SK-N-SH (cell line): Measurements from ENCODE around the gene PLD1. TPM values are rescaled to one million over a fixed set of nuclear protein-coding genes. Genes with fewer than 3 reads are reported as not detected.

Source experiments
- CTCF ChIA-PET: fragments of 300-600, 350-600 bp; formaldehyde crosslinking; extraction: SDS; loops from one replicate; lab custom pipeline; 2021; lab: Yijun Ruan, JAX
- POLR2A ChIA-PET: fragments of 350-600 bp; sonication (Branson Sonifier 250); formaldehyde crosslinking; extraction: SDS; loops from one replicate; lab custom pipeline; 2020; ENCODE audit warnings: antibody characterized with exemption, inconsistent platforms; lab: Yijun Ruan, JAX
- DNase-seq: peaks from one replicate; pipeline ENCODE4 v3.0.0; 2012
- H2AFZ ChIP-seq: fragments of 200-600 bp; sonication (generic); 2 replicates; pipeline ENCODE4 v1.8.1; 2016; ENCODE audit warnings: antibody characterized with exemption, mild to moderate bottlenecking, low read depth
- H3F3A ChIP-seq: fragments of 200-600 bp; sonication (generic); replicated peaks from 2 replicates; pipeline ENCODE3; 2016; ENCODE audit warnings: antibody characterized with exemption, mild to moderate bottlenecking; ENCODE audit not compliant: insufficient read depth
- H3K27ac ChIP-seq, 2 experiments: fragments of 200-500 bp in 1 of 2; fragments of 200-600 bp in 1 of 2; sonication (Bioruptor generic) in 1 of 2; sonication (generic), shearing (Covaris generic) in 1 of 2; 2 replicates each; pipeline versions ENCODE4 v1.5.1 to v1.6.1; 2014 to 2016; ENCODE audit warnings: low read depth in 2 of 2, inconsistent platforms in 1 of 2, low read length in 1 of 2, mild to moderate bottlenecking in 1 of 2, mixed read lengths in 1 of 2
- H3K27me3 ChIP-seq: fragments of 200-600 bp; sonication (generic), shearing (Covaris generic); 2 replicates; pipeline ENCODE4 v1.6.1; 2016; ENCODE audit warnings: mixed run types; ENCODE audit not compliant: insufficient read depth
- H3K36me3 ChIP-seq, 2 experiments: fragments of 200-500 bp in 1 of 2; fragments of 200-600 bp in 1 of 2; sonication (Bioruptor generic) in 1 of 2; sonication (generic) in 1 of 2; replicated peaks in 1 of 2; 2 replicates each; pipeline versions ENCODE3 to v1.5.1; 2014 to 2016; ENCODE audit warnings: low read length in 1 of 2, mild to moderate bottlenecking in 1 of 2; ENCODE audit not compliant: insufficient read depth in 2 of 2, control insufficient read depth in 1 of 2
- H3K4me1 ChIP-seq, 2 experiments: fragments of 200-500 bp in 1 of 2; fragments of 200-600 bp in 1 of 2; sonication (Bioruptor generic) in 1 of 2; sonication (generic), shearing (Covaris generic) in 1 of 2; 2 replicates each; pipeline versions ENCODE4 v1.5.1 to v1.6.1; 2014 to 2016; ENCODE audit warnings: low read depth in 1 of 2, low read length in 1 of 2, mixed run types in 1 of 2; ENCODE audit not compliant: insufficient read depth in 2 of 2, control insufficient read depth in 1 of 2
- H3K4me2 ChIP-seq: fragments of 200-600 bp; sonication (generic), shearing (Covaris generic); 2 replicates; pipeline ENCODE4 v1.6.1; 2017; ENCODE audit warnings: mixed run types
- H3K4me3 ChIP-seq, 2 experiments: fragments of 200-500 bp in 1 of 2; fragments of 200-600 bp in 1 of 2; sonication (Bioruptor generic) in 1 of 2; sonication (generic), shearing (Covaris generic) in 1 of 2; 2 replicates each; pipeline versions ENCODE4 v1.5.1 to v1.8.1; 2014 to 2016; ENCODE audit warnings: low read depth in 2 of 2, inconsistent platforms in 1 of 2, low read length in 1 of 2, mild to moderate bottlenecking in 1 of 2, mixed read lengths in 1 of 2, moderate library complexity in 1 of 2
- H3K79me2 ChIP-seq: fragments of 200-600 bp; sonication (generic); 2 replicates; pipeline ENCODE4 v1.8.1; 2017; ENCODE audit warnings: mild to moderate bottlenecking; ENCODE audit not compliant: insufficient read depth
- H3K9ac ChIP-seq: fragments of 200-600 bp; sonication (generic); 2 replicates; pipeline ENCODE4 v1.6.1; 2017; ENCODE audit warnings: mixed run types
- H3K9me2 ChIP-seq: fragments of 200-600 bp; sonication (generic); 2 replicates; pipeline ENCODE4 v1.6.1; 2017; ENCODE audit warnings: mixed run types
- H3K9me3 ChIP-seq: fragments of 200-600 bp; sonication (generic); 2 replicates; pipeline ENCODE4 v1.6.1; 2017; ENCODE audit warnings: mixed run types, mild to moderate bottlenecking, moderate library complexity
- H4K20me1 ChIP-seq: fragments of 200-600 bp; sonication (generic); 2 replicates; pipeline ENCODE4 v1.6.1; 2017; ENCODE audit warnings: mild to moderate bottlenecking, mixed run types; ENCODE audit not compliant: insufficient read depth
- CHD2 ChIP-seq: fragments of 150-350 bp; IDR thresholded peaks from 2 replicates; pipeline ENCODE4 v1.6.1; 2018; ENCODE audit warnings: low read length; ENCODE audit not compliant: partially characterized antibody
- ELF1 ChIP-seq: IDR thresholded peaks from 2 replicates; pipeline ENCODE4 v1.4.0; 2012
- EP300 ChIP-seq, 2 experiments: IDR thresholded peaks; 2 replicates each; pipeline versions ENCODE4 v1.4.0 to v1.6.1; 2012; ENCODE audit warnings: borderline replicate concordance in 1 of 2, low read depth in 1 of 2, low read length in 1 of 2
- FOXJ3 ChIP-seq: sonication (generic); formaldehyde crosslinking; IDR thresholded peaks from 2 replicates; pipeline ENCODE4 v1.5.1; 2020; ENCODE audit warnings: mild to moderate bottlenecking, missing genetic modification reagents
- FOXM1 ChIP-seq: IDR thresholded peaks from 2 replicates; pipeline ENCODE4 v1.4.0; 2012; ENCODE audit warnings: low read depth, mild to moderate bottlenecking
- GATA2 ChIP-seq: sonication (generic); formaldehyde crosslinking; IDR thresholded peaks from 2 replicates; pipeline ENCODE4 v1.5.0; 2020; ENCODE audit warnings: mild to moderate bottlenecking, missing genetic modification reagents
- JUND ChIP-seq: IDR thresholded peaks from 2 replicates; pipeline ENCODE4 v1.4.0; 2012
- MXI1 ChIP-seq: IDR thresholded peaks from 2 replicates; pipeline ENCODE4 v1.6.1; 2012; ENCODE audit warnings: mild to moderate bottlenecking, low read depth, low read length, improper control_type of control experiment
- RCOR1 ChIP-seq: fragments of 150-350 bp; IDR thresholded peaks from 2 replicates; pipeline ENCODE4 v1.6.1; 2017; ENCODE audit warnings: antibody characterized with exemption, low read length
- RXRA ChIP-seq: IDR thresholded peaks from 2 replicates; pipeline ENCODE4 v1.4.0; 2012; ENCODE audit warnings: low read depth, mild to moderate bottlenecking, borderline replicate concordance
- SMC3 ChIP-seq: IDR thresholded peaks from 2 replicates; pipeline ENCODE4 v1.6.1; 2012; ENCODE audit warnings: low read depth, low read length, improper control_type of control experiment
- USF2 ChIP-seq: fragments of 150-350 bp; IDR thresholded peaks from 2 replicates; pipeline ENCODE4 v1.6.1; 2017; ENCODE audit warnings: antibody characterized with exemption, low read length, low read depth, borderline replicate concordance
- YY1 ChIP-seq: IDR thresholded peaks from 2 replicates; pipeline ENCODE4 v1.4.0; 2012; ENCODE audit warnings: low read depth, mild to moderate bottlenecking
- WGBS: methylation state at CpG from one replicate; pipeline ENCODE4 v1.1.6; 2017; ENCODE audit warnings: low lambda C conversion rate; 5-methylcytosine and 5-hydroxymethylcytosine counted together
- polyA plus RNA-seq, 3 experiments: library from polyadenylated mRNA; depleted of rRNA; stranded (reverse); fragments of >200 nt; gene quantifications; 2 replicates each; pipeline ENCODE4 v1.2.3, GENCODE V29; 2012
- TF ChIP-seq, protein P1 (sequence below): IDR thresholded peaks from 2 replicates; pipeline ENCODE4; 2012

Gene PLD1
- polyA plus RNA-seq, 1 of the 3 experiments (the other 2 are of a cell fraction), result 6.2 TPM

GRCh38 chr3:171757361-171758034 is 52.8 kb downstream of the PLD1 start:
- Histone ChIP-seq H3K27me3 (no peaks in the 10 kb centered on the region), H4K20me1 (no peaks in the 10 kb centered on the region), H3K9me2 (no peaks in the 10 kb centered on the region), H3K36me3 (no peaks in the 10 kb centered on the region), H3K4me2 (no peak overlapping the region), H3K9ac (no peak overlapping the region), H2AFZ (no peak overlapping the region), H3K27ac (peak overlapping the region in 1 of 2 experiments; percentile 10; a peak in 1 of 4 replicates), H3F3A (peaks cover 13% of the 10 kb centered on the region), H3K4me1 (peaks cover 0 to 7% of the 10 kb centered on the region in 2 experiments; a peak in 2 of 4 replicates), H3K79me2 (no peaks in the 10 kb centered on the region), H3K9me3 (no peaks in the 10 kb centered on the region), H3K4me3 (no peak overlapping the region)
- DNase-seq, result no peak
- ChIA-PET POLR2A (no interaction called here), CTCF (interaction anchor here (0.7 to 6.7 kb wide), 4 partner anchors 16 to 583 kb away, joined by 3 to 36 read pairs (median 4); no protein-coding TSS in a partner anchor)
- 88% methylated on average over 4 of the region's 4 CpGs for WGBS
- TF ChIP-seq RCOR1 (no peak), EP300 (IDR thresholded peaks at IDR 0.05; ENCODE audit: borderline replicate concordance in 1 of 2, low read depth in 1 of 2, low read length in 1 of 2) (no peak), FOXJ3 (CRISPR knock-in tag) (no peak), FOXM1 (no peak), RXRA (no peak), YY1 (no peak), ELF1 (no peak), SMC3 (no peak)
- TF ChIP-seq, protein P1, sequence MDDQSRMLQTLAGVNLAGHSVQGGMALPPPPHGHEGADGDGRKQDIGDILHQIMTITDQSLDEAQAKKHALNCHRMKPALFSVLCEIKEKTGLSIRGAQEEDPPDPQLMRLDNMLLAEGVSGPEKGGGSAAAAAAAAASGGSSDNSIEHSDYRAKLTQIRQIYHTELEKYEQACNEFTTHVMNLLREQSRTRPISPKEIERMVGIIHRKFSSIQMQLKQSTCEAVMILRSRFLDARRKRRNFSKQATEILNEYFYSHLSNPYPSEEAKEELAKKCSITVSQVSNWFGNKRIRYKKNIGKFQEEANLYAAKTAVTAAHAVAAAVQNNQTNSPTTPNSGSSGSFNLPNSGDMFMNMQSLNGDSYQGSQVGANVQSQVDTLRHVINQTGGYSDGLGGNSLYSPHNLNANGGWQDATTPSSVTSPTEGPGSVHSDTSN, result no peak

- DNase-seq, result no peak
- Histone ChIP-seq H4K20me1 (no peaks in the 10 kb centered on the region), H3K27me3 (no peaks in the 10 kb centered on the region), H3F3A (peaks cover 13% of the 10 kb centered on the region), H3K9me2 (no peaks in the 10 kb centered on the region), H2AFZ (no peak overlapping the region), H3K9me3 (no peaks in the 10 kb centered on the region), H3K36me3 (no peaks in the 10 kb centered on the region), H3K79me2 (no peaks in the 10 kb centered on the region), H3K27ac (no peak overlapping the region), H3K4me3 (no peak overlapping the region), H3K9ac (no peak overlapping the region), H3K4me1 (peaks cover 0 to 7% of the 10 kb centered on the region in 2 experiments; a peak in 2 of 4 replicates), H3K4me2 (no peak overlapping the region)
- WGBS, result 93% methylated on average over 1 of the region's 1 CpG
- CTCF ChIA-PET, result interaction anchor here (0.6 to 6.7 kb wide), 3 partner anchors 8 to 941 kb away, joined by 3 to 36 read pairs (median 3); no protein-coding TSS in a partner anchor
- TF ChIP-seq MXI1, result no peak
- TF ChIP-seq USF2, result no peak
- no peak for TF ChIP-seq GATA2 (CRISPR knock-in tag)
- TF ChIP-seq JUND, result no peak
- no peak for TF ChIP-seq ELF1
- no peak for TF ChIP-seq CHD2
- POLR2A ChIA-PET, result interaction anchor here (1.2 kb wide), 1 partner anchor 9 kb away, joined by 4 read pairs; no protein-coding TSS in a partner anchor
Measured at GRCh38 chr3:171755656-171756055, 54.6 kb downstream of the PLD1 start.
